T-cell (primary cell): Measurements from ENCODE around the gene HERC2. TPM values are rescaled to one million over a fixed set of nuclear protein-coding genes. Genes with fewer than 3 reads are reported as not detected.

Experiments
- ATAC-seq, 4 experiments: fragments of 200-7000 bp in 3 of 4; fragments of 150-1000 bp in 1 of 4; cut with Tn5 transposase; replicated peaks in 1 of 4; 1 replicate in 3 of 4; 2 replicates in 1 of 4; pipeline ENCODE4 v1.10.0; 2021; ENCODE audit warnings: moderate library complexity in 3 of 4, mild to moderate bottlenecking in 2 of 4, moderate number of reproducible peaks in 1 of 4
- CTCF ChIA-PET, 2 donors: fragments of 300-600 bp; sonication (Branson Sonifier 250); formaldehyde crosslinking; loops; one replicate each; lab custom pipeline; 2022; ENCODE audit warnings: antibody characterized with exemption in 2 of 2; lab: Charles Lee
- POLR2A ChIA-PET, 2 donors: fragments of 300-600 bp; sonication (Branson Sonifier 250); formaldehyde crosslinking; loops; one replicate each; lab custom pipeline; 2022; ENCODE audit warnings: antibody characterized with exemption in 2 of 2; lab: Charles Lee
- DNase-seq, 35 experiments: peaks; one replicate each; pipeline versions ENCODE4 v3.0.0 to v3.0.0-alpha.2; 2013 to 2023
- H3K27ac ChIP-seq: one replicate; pipeline ENCODE4 v1.5.1; 2013; ENCODE audit warnings: low read length
- H3K27me3 ChIP-seq, 2 experiments: replicated peaks in 1 of 2; 1 replicate in 1 of 2; 2 replicates in 1 of 2; pipeline versions ENCODE4 v1.6.1 to v1.7.0; 2013; ENCODE audit warnings: low read length in 1 of 2, mixed read lengths in 1 of 2; ENCODE audit not compliant: control insufficient read depth in 2 of 2, insufficient read depth in 2 of 2; ENCODE audit errors: extremely low read depth in 1 of 2
- H3K36me3 ChIP-seq, 2 donors: 1 replicate in 1 of 2; 2 replicates in 1 of 2; pipeline versions ENCODE4 v1.6.1 to v1.7.0; 2013; ENCODE audit warnings: low read length in 1 of 2; ENCODE audit not compliant: control insufficient read depth in 2 of 2, insufficient read depth in 1 of 2; ENCODE audit errors: extremely low read depth in 1 of 2
- H3K4me1 ChIP-seq, 2 experiments: 1 replicate in 1 of 2; 2 replicates in 1 of 2; pipeline versions ENCODE4 v1.6.1 to v1.7.0; 2013; ENCODE audit warnings: low read length in 2 of 2, mixed read lengths in 1 of 2; ENCODE audit not compliant: insufficient read depth in 2 of 2, control insufficient read depth in 1 of 2; ENCODE audit errors: extremely low read depth in 1 of 2
- H3K4me3 ChIP-seq, 2 donors: 1 replicate in 1 of 2; 2 replicates in 1 of 2; pipeline versions ENCODE4 v1.5.1 to v1.7.0; 2013; ENCODE audit warnings: mild to moderate bottlenecking in 2 of 2, low read length in 1 of 2, moderate library complexity in 1 of 2; ENCODE audit not compliant: control insufficient read depth in 1 of 2; ENCODE audit errors: extremely low read depth in 1 of 2
- H3K9me3 ChIP-seq: 2 replicates; pipeline ENCODE4 v1.7.0; 2013
- H3K27ac Mint-ChIP-seq, 2 donors: one replicate each; pipeline ENCODE4 v1.8.0; 2020 to 2021; ENCODE audit warnings: mild to moderate bottlenecking in 2 of 2, mixed read lengths in 2 of 2
- H3K27me3 Mint-ChIP-seq, 2 donors: one replicate each; pipeline ENCODE4 v1.8.0; 2021 to 2022; ENCODE audit warnings: mixed read lengths in 2 of 2
- H3K36me3 Mint-ChIP-seq: one replicate; pipeline ENCODE4 v1.8.0; 2021; ENCODE audit warnings: mixed read lengths
- H3K4me1 Mint-ChIP-seq, 3 donors: one replicate each; pipeline ENCODE4 v1.8.0; 2020 to 2022; ENCODE audit warnings: mixed read lengths in 3 of 3, mild to moderate bottlenecking in 1 of 3
- H3K4me3 Mint-ChIP-seq, 3 donors: one replicate each; pipeline ENCODE4 v1.8.0; 2020 to 2022; ENCODE audit warnings: mild to moderate bottlenecking in 3 of 3, mixed read lengths in 3 of 3, moderate library complexity in 3 of 3
- H3K9me3 Mint-ChIP-seq, 3 donors: one replicate each; pipeline ENCODE4 v1.8.0; 2020 to 2022; ENCODE audit warnings: mixed read lengths in 3 of 3
- WGBS: methylation state at CpG from one replicate; pipeline ENCODE4 v1.1.5; 2013; ENCODE audit warnings: missing lambda C conversion rate; ENCODE audit not compliant: insufficient coverage; 5-methylcytosine and 5-hydroxymethylcytosine counted together
- total RNA-seq, 35 experiments: library from RNA in 6 of 35; stranded (reverse) in 6 of 35; fragments of 120-200 nt in 1 of 35; gene quantifications; one replicate each; pipeline versions ENCODE4 v1.2.1 to v1.2.4 and lab custom pipeline; 2013 to 2026

The HERC2 gene
- total RNA-seq, 5 donors from 2014 or later (not counting 1 experiment from before 2014, with no cell fraction given): 46.4 to 65.5 (median 55.4) TPM

DNA sequence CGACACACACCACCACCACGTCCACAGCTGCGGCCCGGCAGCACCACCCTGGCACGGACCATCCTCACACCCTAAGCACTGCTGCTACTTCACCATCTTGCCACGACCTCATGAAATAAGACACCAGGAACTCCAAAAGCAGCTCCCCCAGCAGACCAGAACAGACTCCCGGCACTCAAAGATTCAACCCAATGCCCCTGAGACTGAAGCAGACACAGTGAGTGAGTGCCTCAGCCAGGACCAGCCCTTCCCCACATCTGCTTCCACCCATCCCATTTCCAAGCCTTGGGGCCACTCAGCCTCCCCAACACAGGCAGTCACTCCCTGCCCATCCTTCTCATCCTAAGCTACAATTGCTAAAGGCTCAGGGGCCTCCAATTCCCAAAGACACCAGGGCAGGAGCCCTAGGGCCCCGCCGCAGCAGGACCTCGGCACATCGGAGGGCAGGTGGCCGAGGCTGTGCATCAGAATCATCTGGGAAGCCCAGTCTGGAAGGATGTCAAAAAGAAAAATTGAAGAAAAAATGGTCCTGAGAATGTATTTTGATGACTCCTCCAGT, 204.5 kb downstream of the HERC2 start:
- ATAC-seq (no peak), DNase-seq (no peak)
- ChIA-PET CTCF (no interaction called here), POLR2A (interaction anchor here in 1 of 2 donors (0.6 kb wide), 1 partner anchor 75 kb away, joined by 6 read pairs; no protein-coding TSS in a partner anchor)
- no peaks in the 10 kb centered on the region for H3K9me3 ChIP-seq
- Mint-ChIP-seq H3K27me3 (no peaks in the 10 kb centered on the region), H3K4me1 (no peaks in the 10 kb centered on the region), H3K27ac (no peak overlapping the region), H3K4me3 (no peak overlapping the region), H3K36me3 (peaks cover 48% of the 10 kb centered on the region), H3K9me3 (no peaks in the 10 kb centered on the region)
- H3K27ac ChIP-seq: no peak overlapping the region
- 100% methylated on average over 7 of the region's 12 CpGs for WGBS
- no peaks in the 10 kb centered on the region for H3K4me1 ChIP-seq
- peaks cover 13 to 50% of the 10 kb centered on the region in 2 donors for H3K36me3 ChIP-seq
- no peak overlapping the region for H3K4me3 ChIP-seq
- no peaks in the 10 kb centered on the region for H3K27me3 ChIP-seq

DNA sequence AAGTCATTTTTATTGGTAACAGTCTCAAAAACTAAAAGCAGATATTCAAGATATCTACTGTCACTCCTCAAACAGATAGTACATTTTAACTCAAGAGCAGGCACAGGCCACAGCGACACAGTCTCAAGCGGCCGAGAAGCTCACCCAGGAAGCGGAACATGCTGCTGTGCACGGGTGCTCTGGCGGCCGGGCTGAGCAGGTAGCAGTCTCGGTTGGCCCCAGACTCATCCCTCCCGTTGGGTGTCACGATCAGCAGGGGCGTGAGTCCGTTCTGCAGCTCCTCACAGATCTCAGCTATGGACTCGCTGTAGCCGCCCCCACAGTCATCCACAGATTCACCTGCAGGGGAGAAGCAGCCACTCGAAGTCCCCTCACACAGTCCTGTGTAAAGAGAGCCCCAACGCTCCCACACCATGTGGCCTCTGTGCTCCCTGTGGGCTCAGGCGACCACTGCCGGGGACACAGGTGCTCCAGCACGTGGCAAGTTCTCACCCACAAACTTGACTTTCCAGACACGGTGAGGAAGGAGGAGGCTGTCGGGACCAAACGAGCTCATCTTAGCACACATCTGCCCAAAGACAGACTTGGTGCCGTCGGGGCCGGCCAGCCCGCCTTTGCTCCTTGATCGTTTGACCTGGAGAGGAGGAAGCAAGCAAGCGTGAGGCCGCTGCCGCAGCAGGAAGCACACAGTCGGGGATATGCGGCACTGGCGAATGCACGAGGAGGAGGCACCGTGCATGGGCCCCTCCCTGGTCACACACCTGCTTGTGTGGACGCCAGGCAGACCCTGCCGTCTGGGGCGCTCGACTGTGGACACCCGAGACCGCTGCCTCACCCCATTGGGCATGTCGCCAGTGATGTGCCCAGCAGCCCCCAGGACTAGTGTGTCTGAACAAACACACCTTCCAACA, 205.2 kb downstream of the HERC2 start:
- no peaks in the 10 kb centered on the region for H3K27me3 Mint-ChIP-seq
- no peaks in the 10 kb centered on the region for H3K4me1 ChIP-seq
- no peak overlapping the region for H3K4me3 Mint-ChIP-seq
- H3K4me1 Mint-ChIP-seq: no peaks in the 10 kb centered on the region
- H3K9me3 ChIP-seq: no peaks in the 10 kb centered on the region
- DNase-seq (no peak), ATAC-seq (no peak)
- CTCF ChIA-PET: no interaction called here
- no peaks in the 10 kb centered on the region for H3K27me3 ChIP-seq
- H3K27ac ChIP-seq: no peak overlapping the region
- peaks cover 15 to 57% of the 10 kb centered on the region in 2 donors for H3K36me3 ChIP-seq
- no peak overlapping the region for H3K4me3 ChIP-seq
- WGBS: 98% methylated on average over 33 of the region's 42 CpGs
- peaks cover 56% of the 10 kb centered on the region for H3K36me3 Mint-ChIP-seq
- H3K9me3 Mint-ChIP-seq: no peaks in the 10 kb centered on the region
- POLR2A ChIA-PET: no interaction called here
- H3K27ac Mint-ChIP-seq: no peak overlapping the region

DNA sequence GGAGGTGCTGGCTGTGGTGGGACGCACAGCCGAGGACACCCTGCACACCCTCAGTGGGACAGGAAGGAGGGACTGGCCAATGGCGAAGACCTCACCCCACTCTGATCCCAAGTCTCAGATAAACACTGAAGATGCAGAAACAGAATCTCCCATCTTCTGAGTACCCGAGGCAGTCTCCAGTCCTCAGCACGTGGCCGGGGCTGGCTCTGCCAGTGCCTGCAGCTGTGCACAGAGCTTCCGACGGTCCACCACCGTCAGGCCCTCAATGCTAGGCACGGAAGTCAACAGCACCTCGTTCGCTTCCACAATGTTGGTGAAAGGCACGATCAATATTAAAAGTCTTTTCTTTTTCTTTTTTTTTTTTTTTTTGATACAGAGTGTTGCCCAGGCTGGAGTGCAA, 206.1 kb downstream of the HERC2 start:
- no peaks in the 10 kb centered on the region for H3K4me1 Mint-ChIP-seq
- ChIA-PET CTCF (no interaction called here), POLR2A (no interaction called here)
- peaks cover 21 to 54% of the 10 kb centered on the region in 2 donors for H3K36me3 ChIP-seq
- ATAC-seq (no peak), DNase-seq (no peak)
- peaks cover 56% of the 10 kb centered on the region for H3K36me3 Mint-ChIP-seq
- no peaks in the 10 kb centered on the region for H3K9me3 ChIP-seq
- no peak overlapping the region for H3K27ac Mint-ChIP-seq
- no peaks in the 10 kb centered on the region for H3K9me3 Mint-ChIP-seq
- no peaks in the 10 kb centered on the region for H3K27me3 ChIP-seq
- no peaks in the 10 kb centered on the region for H3K4me1 ChIP-seq
- 87% methylated on average over 11 of the region's 13 CpGs for WGBS
- H3K27ac ChIP-seq: no peak overlapping the region
- H3K4me3 Mint-ChIP-seq: no peak overlapping the region
- no peak overlapping the region for H3K4me3 ChIP-seq
- H3K27me3 Mint-ChIP-seq: no peaks in the 10 kb centered on the region

DNA sequence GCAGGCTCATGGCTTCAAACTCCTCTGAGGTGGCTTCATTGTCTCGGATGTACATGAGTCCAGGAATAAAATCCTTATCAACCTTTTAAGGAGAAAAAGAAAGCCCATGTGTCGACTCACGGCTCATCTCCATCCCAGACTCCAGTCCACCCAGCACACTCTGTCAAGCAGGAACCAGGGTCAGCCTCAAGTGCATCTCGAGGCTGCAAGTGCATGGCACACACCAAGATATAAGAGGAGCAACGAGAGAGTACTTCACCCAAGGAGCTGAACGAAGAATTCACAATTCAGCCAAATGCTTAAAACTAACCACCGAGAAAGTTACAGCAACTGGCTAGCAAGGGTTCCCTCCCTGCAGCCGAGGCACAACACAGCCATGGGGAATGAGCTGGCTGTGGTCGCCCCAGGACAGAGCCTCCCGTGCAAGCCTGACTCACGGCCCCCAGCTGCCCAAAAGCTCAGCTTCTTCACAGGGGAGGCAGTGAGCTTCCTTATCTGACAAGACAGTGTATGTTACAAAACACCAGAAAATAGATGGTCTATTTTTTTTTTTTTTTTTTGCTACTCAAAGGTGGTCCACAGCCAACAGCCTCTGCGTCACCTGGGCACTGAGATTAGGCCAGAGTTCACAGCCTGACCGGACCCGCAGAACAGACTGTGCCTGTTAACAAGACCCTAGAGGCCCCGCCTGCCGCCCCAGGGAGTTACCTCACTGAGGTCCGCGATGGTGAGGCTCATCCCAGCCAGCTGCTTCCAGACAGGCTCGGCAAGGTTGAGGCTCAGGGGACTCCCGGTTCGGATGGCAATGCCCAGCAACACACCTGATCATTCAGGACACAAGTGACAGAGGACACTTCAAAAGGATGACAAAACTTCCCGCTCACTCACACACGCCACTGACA, 207.0 kb downstream of the HERC2 start:
- Mint-ChIP-seq H3K36me3 (peaks cover 48% of the 10 kb centered on the region), H3K27ac (no peak overlapping the region), H3K4me3 (no peak overlapping the region), H3K4me1 (no peaks in the 10 kb centered on the region), H3K27me3 (no peaks in the 10 kb centered on the region), H3K9me3 (no peaks in the 10 kb centered on the region)
- ChIA-PET CTCF (interaction anchor here in 1 of 2 donors (0.6 kb wide), 1 partner anchor 148 kb away, joined by 3 read pairs; no protein-coding TSS in a partner anchor), POLR2A (no interaction called here)
- WGBS: 94% methylated on average over 19 of the region's 23 CpGs
- Histone ChIP-seq H3K4me1 (no peaks in the 10 kb centered on the region), H3K36me3 (peaks cover 21 to 48% of the 10 kb centered on the region in 2 donors), H3K27me3 (no peaks in the 10 kb centered on the region), H3K9me3 (no peaks in the 10 kb centered on the region), H3K4me3 (no peak overlapping the region), H3K27ac (no peak overlapping the region)
- ATAC-seq: no peak
- no peak for DNase-seq

DNA sequence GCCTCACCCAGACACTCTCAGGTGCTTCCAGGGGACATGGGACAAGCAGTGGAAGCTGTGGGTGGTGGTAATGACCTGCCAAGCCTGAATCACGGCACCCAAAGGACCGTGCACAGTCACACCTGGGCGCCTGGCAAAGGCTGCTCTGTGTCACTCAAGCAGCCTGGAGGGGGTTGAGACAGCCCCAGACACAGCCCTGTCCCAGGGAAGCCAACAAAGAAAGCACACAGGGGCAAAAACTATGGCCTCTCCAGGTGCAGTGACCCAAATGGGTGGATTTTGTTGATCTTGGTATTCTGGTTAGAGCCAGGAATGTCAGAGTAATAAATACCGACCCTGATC, 207.9 kb downstream of the HERC2 start:
- DNase-seq (no peak), ATAC-seq (no peak)
- Mint-ChIP-seq H3K9me3 (no peaks in the 10 kb centered on the region), H3K4me1 (no peaks in the 10 kb centered on the region), H3K27me3 (no peaks in the 10 kb centered on the region), H3K4me3 (no peak overlapping the region), H3K27ac (no peak overlapping the region), H3K36me3 (peaks cover 48% of the 10 kb centered on the region)
- Histone ChIP-seq H3K27me3 (no peaks in the 10 kb centered on the region), H3K9me3 (no peaks in the 10 kb centered on the region), H3K36me3 (peaks cover 21 to 45% of the 10 kb centered on the region in 2 donors), H3K4me3 (no peak overlapping the region), H3K4me1 (no peaks in the 10 kb centered on the region), H3K27ac (no peak overlapping the region)
- ChIA-PET CTCF (no interaction called here), POLR2A (no interaction called here)
- WGBS: 91% methylated on average over 3 of the region's 4 CpGs

DNA sequence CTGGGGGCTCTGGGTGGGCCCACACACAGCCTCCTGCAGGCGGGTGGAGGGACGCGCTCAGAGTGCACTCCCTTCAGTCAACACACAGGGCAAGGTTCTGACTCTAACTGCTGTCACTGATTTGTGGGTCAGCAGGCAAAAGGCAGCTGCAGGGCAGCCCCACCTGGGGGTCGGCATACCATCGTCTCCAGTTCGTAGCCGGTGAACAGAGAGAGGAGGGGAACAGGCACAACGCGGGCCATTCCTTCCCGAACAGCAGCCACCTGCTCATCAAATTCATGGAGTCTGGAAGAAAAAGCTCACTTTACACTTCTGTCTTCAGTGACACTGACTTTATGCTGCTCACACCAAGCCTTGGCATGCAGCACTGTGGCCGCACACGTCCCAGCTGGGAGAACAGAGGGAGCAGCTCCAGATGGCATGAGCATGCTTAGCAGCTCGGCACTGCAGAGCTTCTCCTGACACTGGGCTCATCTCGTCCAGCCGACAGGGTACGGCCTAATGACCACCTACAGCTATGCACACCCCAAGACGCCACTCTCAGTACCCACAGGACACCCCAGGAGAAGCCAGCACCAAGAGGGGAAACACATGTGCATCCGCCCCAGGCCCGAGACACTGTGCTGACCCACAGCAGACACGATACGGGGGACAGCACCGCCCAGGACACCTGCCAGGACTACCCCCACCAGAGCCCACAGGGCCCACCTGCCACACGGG, 208.4 kb downstream of the HERC2 start:
- no peaks in the 10 kb centered on the region for H3K27me3 ChIP-seq
- Mint-ChIP-seq H3K36me3 (peaks cover 48% of the 10 kb centered on the region), H3K27ac (no peak overlapping the region), H3K27me3 (no peaks in the 10 kb centered on the region), H3K4me1 (no peaks in the 10 kb centered on the region), H3K4me3 (no peak overlapping the region), H3K9me3 (no peaks in the 10 kb centered on the region)
- no peak overlapping the region for H3K27ac ChIP-seq
- ChIA-PET POLR2A (no interaction called here), CTCF (no interaction called here)
- ATAC-seq: no peak
- 97% methylated on average over 13 of the region's 23 CpGs for WGBS
- no peaks in the 10 kb centered on the region for H3K4me1 ChIP-seq
- H3K4me3 ChIP-seq: no peak overlapping the region
- peaks cover 21 to 45% of the 10 kb centered on the region in 2 donors for H3K36me3 ChIP-seq
- no peak for DNase-seq
- H3K9me3 ChIP-seq: no peaks in the 10 kb centered on the region
